ENCODE measurements around the gene CDC42BPA.

Gene CDC42BPA

DNA sequence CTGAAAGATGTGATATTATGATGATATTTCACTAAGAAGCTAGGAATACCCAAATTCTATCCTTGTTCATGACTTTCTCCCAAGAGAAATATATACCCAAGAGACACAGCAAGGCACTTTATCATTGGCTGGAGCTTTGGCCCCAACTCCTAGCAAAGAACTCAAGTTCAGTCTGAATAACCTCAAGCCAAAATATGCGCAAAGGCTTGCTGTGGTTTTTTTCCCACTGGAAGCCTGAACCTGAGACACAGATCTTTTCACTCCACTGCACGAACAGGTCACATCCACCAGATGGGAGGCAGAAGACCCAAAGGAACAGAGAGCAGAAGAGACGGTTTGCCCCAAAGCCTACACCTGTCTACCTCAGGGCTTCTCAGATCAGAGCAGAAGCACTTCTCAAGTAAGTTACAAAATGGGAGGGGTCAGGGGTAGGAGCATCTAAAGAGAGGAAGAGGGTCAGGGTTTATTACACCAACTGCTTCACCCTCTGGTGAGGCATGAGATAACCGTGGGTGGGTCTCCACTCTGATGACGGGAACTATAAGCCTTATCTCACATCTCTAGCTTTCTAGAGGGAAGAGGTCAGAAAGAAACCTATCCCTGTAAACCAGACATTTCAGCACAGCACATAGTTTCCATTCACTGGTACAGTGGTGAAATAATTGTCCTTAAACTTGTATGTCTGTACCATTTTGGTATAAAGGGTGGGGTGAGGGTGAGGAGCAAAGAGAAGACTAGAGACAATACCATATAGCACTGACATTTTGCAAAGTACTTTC is 17.1 kb upstream of the CDC42BPA start:
- H3K9me3 ChIP-seq (ENCODE audit: control insufficient read depth in 5 of 5, low read length in 5 of 5): peaks cover 0 to 6% (median 0%) of the 10 kb centered on the region in 5 donors
- H3K27me3 ChIP-seq (ENCODE audit: control insufficient read depth in 5 of 5, insufficient read depth in 4 of 5, low read length in 5 of 5): no peaks in the 10 kb centered on the region
- no peak overlapping the region for H3K27ac ChIP-seq (ENCODE audit: low read depth, low read length)
- no peaks in the 10 kb centered on the region for H3K36me3 ChIP-seq (ENCODE audit: control insufficient read depth in 5 of 5, insufficient read depth in 5 of 5, low read length in 5 of 5)
- no peak overlapping the region for H3K4me3 ChIP-seq (ENCODE audit: low read depth in 1 of 5, low read length in 5 of 5)
- H3K4me1 ChIP-seq (ENCODE audit: control insufficient read depth in 5 of 5, insufficient read depth in 5 of 5, low read length in 5 of 5): no peaks in the 10 kb centered on the region
- no peak overlapping the region for H3K9ac ChIP-seq (ENCODE audit: low read length in 5 of 5)

DNA sequence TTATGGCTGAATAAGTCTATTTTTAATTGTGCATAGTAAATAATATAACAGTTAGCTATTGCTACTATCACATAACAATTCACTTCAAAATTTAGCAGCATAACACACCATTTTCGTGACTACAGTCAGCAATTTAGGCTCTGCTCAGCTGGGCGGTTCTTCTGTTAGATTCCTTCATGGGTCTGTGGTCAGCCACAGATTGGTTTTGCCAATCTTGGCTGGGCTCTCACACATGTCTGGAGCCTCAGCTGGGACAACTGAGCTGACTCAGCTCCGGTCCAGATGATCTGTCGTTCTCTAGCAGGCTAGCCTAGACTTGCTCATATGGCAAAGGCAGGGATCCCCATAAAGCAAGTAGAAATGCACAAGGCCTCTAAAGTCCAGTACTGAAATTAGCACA is 15.1 kb upstream of the CDC42BPA start:
- Histone ChIP-seq H3K4me1 (ENCODE audit: control insufficient read depth in 5 of 5, insufficient read depth in 5 of 5, low read length in 5 of 5) (no peaks in the 10 kb centered on the region), H3K9me3 (ENCODE audit: control insufficient read depth in 5 of 5, low read length in 5 of 5) (peaks cover 0 to 6% (median 0%) of the 10 kb centered on the region in 5 donors), H3K27ac (ENCODE audit: low read depth, low read length) (no peak overlapping the region), H3K4me3 (ENCODE audit: low read depth in 1 of 5, low read length in 5 of 5) (no peak overlapping the region), H3K27me3 (ENCODE audit: control insufficient read depth in 5 of 5, insufficient read depth in 4 of 5, low read length in 5 of 5) (no peaks in the 10 kb centered on the region), H3K36me3 (ENCODE audit: control insufficient read depth in 5 of 5, insufficient read depth in 5 of 5, low read length in 5 of 5) (no peaks in the 10 kb centered on the region), H3K9ac (ENCODE audit: low read length in 5 of 5) (no peak overlapping the region)

DNA sequence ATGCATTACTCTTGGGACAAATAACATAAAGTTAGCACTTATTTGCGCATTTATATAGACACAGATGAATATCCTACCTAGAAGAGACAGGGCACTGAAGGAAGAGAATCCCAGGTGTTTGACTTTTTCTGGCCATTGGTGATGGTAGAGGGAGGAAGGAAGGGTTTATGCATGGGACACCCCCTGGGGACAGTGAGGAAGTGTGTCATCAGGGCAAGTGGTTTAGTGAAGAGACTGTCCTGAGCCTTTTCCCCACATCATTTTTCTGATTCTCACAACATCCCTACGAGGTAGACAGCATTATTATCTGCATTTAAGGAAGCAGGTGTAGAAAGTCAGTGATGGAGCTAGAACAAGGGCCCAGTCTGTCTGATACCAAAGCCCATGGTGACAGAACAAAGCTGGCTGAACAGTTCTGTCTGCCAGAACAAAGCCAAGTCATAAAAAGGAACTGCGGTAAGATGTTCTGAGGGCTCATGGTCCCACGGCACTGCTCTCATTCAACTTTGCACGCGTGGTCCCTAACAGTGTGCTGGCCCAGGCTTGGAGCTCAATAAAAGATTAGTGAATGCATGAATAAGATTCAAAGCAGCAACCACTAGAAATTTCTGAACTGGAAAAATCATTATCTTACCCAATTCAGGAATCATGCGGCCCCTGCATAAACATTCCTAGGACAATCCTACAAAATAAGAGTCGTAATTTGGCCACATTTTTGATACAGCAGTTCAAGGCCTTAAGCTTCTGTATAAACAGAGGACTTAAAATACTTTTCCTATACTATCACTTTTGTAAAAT is 12.2 kb upstream of the CDC42BPA start:
- Histone ChIP-seq H3K27me3 (ENCODE audit: control insufficient read depth in 5 of 5, insufficient read depth in 4 of 5, low read length in 5 of 5) (no peaks in the 10 kb centered on the region), H3K4me3 (ENCODE audit: low read depth in 1 of 5, low read length in 5 of 5) (no peak overlapping the region), H3K9me3 (ENCODE audit: control insufficient read depth in 5 of 5, low read length in 5 of 5) (peaks cover 0 to 6% (median 0%) of the 10 kb centered on the region in 5 donors), H3K27ac (ENCODE audit: low read depth, low read length) (no peak overlapping the region), H3K9ac (ENCODE audit: low read length in 5 of 5) (no peak overlapping the region), H3K36me3 (ENCODE audit: control insufficient read depth in 5 of 5, insufficient read depth in 5 of 5, low read length in 5 of 5) (no peaks in the 10 kb centered on the region), H3K4me1 (ENCODE audit: control insufficient read depth in 5 of 5, insufficient read depth in 5 of 5, low read length in 5 of 5) (no peaks in the 10 kb centered on the region)

- no peak overlapping the region for H3K4me3 ChIP-seq (ENCODE audit: low read depth in 1 of 5, low read length in 5 of 5)
- no peaks in the 10 kb centered on the region for H3K27me3 ChIP-seq (ENCODE audit: control insufficient read depth in 5 of 5, insufficient read depth in 4 of 5, low read length in 5 of 5)
- H3K27ac ChIP-seq (ENCODE audit: low read depth, low read length): no peak overlapping the region
- no peaks in the 10 kb centered on the region for H3K36me3 ChIP-seq (ENCODE audit: control insufficient read depth in 5 of 5, insufficient read depth in 5 of 5, low read length in 5 of 5)
- H3K9me3 ChIP-seq (ENCODE audit: control insufficient read depth in 5 of 5, low read length in 5 of 5): peaks cover 0 to 6% (median 4%) of the 10 kb centered on the region in 5 donors
- H3K4me1 ChIP-seq (ENCODE audit: control insufficient read depth in 5 of 5, insufficient read depth in 5 of 5, low read length in 5 of 5): no peaks in the 10 kb centered on the region
- H3K9ac ChIP-seq (ENCODE audit: low read length in 5 of 5): no peak overlapping the region
These were observed 10.2 kb upstream of the CDC42BPA start for GRCh38 chr1:227328405-227329019.

GRCh38 chr1:227325156-227325555 is 6.9 kb upstream of the CDC42BPA start:
- H3K4me3 ChIP-seq (ENCODE audit: low read depth in 1 of 5, low read length in 5 of 5): no peak overlapping the region
- H3K9ac ChIP-seq (ENCODE audit: low read length in 5 of 5): no peak overlapping the region
- no peaks in the 10 kb centered on the region for H3K27me3 ChIP-seq (ENCODE audit: control insufficient read depth in 5 of 5, insufficient read depth in 4 of 5, low read length in 5 of 5)
- H3K27ac ChIP-seq (ENCODE audit: low read depth, low read length): no peak overlapping the region
- H3K36me3 ChIP-seq (ENCODE audit: control insufficient read depth in 5 of 5, insufficient read depth in 5 of 5, low read length in 5 of 5): no peaks in the 10 kb centered on the region
- H3K4me1 ChIP-seq (ENCODE audit: control insufficient read depth in 5 of 5, insufficient read depth in 5 of 5, low read length in 5 of 5): no peaks in the 10 kb centered on the region
- H3K9me3 ChIP-seq (ENCODE audit: control insufficient read depth in 5 of 5, low read length in 5 of 5): peaks cover 0 to 6% (median 3%) of the 10 kb centered on the region in 5 donors

DNA sequence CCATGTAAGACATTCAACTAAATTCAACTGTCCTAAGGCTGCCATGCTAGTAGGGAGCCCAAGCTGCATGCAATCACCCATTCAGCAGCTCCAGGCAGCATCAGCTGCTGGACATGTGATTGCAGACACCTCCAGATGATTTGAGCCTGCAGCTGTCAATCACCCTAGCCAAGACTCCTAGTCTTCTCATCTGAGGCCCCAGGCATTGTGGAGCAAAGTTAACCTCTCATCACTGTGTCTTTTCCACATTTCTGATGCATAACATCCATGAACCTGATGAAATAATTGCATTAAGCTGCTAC is 5.6 kb upstream of the CDC42BPA start:
- no peak overlapping the region for H3K4me3 ChIP-seq (ENCODE audit: low read depth in 1 of 5, low read length in 5 of 5)
- H3K4me1 ChIP-seq (ENCODE audit: control insufficient read depth in 5 of 5, insufficient read depth in 5 of 5, low read length in 5 of 5): peaks cover 0 to 6% (median 5%) of the 10 kb centered on the region in 5 donors
- H3K9ac ChIP-seq (ENCODE audit: low read length in 5 of 5): no peak overlapping the region
- no peaks in the 10 kb centered on the region for H3K36me3 ChIP-seq (ENCODE audit: control insufficient read depth in 5 of 5, insufficient read depth in 5 of 5, low read length in 5 of 5)
- H3K9me3 ChIP-seq (ENCODE audit: control insufficient read depth in 5 of 5, low read length in 5 of 5): peaks cover 0 to 6% (median 3%) of the 10 kb centered on the region in 5 donors
- no peak overlapping the region for H3K27ac ChIP-seq (ENCODE audit: low read depth, low read length)
- no peaks in the 10 kb centered on the region for H3K27me3 ChIP-seq (ENCODE audit: control insufficient read depth in 5 of 5, insufficient read depth in 4 of 5, low read length in 5 of 5)

- Histone ChIP-seq H3K9me3 (ENCODE audit: control insufficient read depth in 5 of 5, low read length in 5 of 5) (peaks cover 0 to 6% (median 3%) of the 10 kb centered on the region in 5 donors), H3K27ac (ENCODE audit: low read depth, low read length) (no peak overlapping the region), H3K4me1 (ENCODE audit: control insufficient read depth in 5 of 5, insufficient read depth in 5 of 5, low read length in 5 of 5) (peaks cover 0 to 9% (median 7%) of the 10 kb centered on the region in 5 donors), H3K4me3 (ENCODE audit: low read depth in 1 of 5, low read length in 5 of 5) (no peak overlapping the region), H3K9ac (ENCODE audit: low read length in 5 of 5) (no peak overlapping the region), H3K27me3 (ENCODE audit: control insufficient read depth in 5 of 5, insufficient read depth in 4 of 5, low read length in 5 of 5) (no peaks in the 10 kb centered on the region), H3K36me3 (ENCODE audit: control insufficient read depth in 5 of 5, insufficient read depth in 5 of 5, low read length in 5 of 5) (no peaks in the 10 kb centered on the region)
These were observed 5.1 kb upstream of the CDC42BPA start for GRCh38 chr1:227323171-227323966.

GRCh38 chr1:227322376-227322775 is 4.1 kb upstream of the CDC42BPA start:
- peaks cover 0 to 11% (median 9%) of the 10 kb centered on the region in 5 donors for H3K4me1 ChIP-seq (ENCODE audit: control insufficient read depth in 5 of 5, insufficient read depth in 5 of 5, low read length in 5 of 5)

GRCh38 chr1:227321035-227321434 is 2.7 kb upstream of the CDC42BPA start:
- Histone ChIP-seq H3K36me3 (ENCODE audit: control insufficient read depth in 5 of 5, insufficient read depth in 5 of 5, low read length in 5 of 5) (no peaks in the 10 kb centered on the region), H3K9ac (ENCODE audit: low read length in 5 of 5) (no peak overlapping the region), H3K27ac (ENCODE audit: low read depth, low read length) (no peak overlapping the region), H3K27me3 (ENCODE audit: control insufficient read depth in 5 of 5, insufficient read depth in 4 of 5, low read length in 5 of 5) (no peaks in the 10 kb centered on the region), H3K9me3 (ENCODE audit: control insufficient read depth in 5 of 5, low read length in 5 of 5) (peaks cover 0 to 6% (median 3%) of the 10 kb centered on the region in 5 donors), H3K4me1 (ENCODE audit: control insufficient read depth in 5 of 5, insufficient read depth in 5 of 5, low read length in 5 of 5) (peaks cover 0 to 23% (median 19%) of the 10 kb centered on the region in 5 donors), H3K4me3 (ENCODE audit: low read depth in 1 of 5, low read length in 5 of 5) (no peak overlapping the region)

More at GRCh38 chr1:227322376-227322775, 4.1 kb upstream of the CDC42BPA start:
- no peak overlapping the region for H3K4me3 ChIP-seq (ENCODE audit: low read depth in 1 of 5, low read length in 5 of 5)
- no peak overlapping the region for H3K9ac ChIP-seq (ENCODE audit: low read length in 5 of 5)
- H3K27me3 ChIP-seq (ENCODE audit: control insufficient read depth in 5 of 5, insufficient read depth in 4 of 5, low read length in 5 of 5): no peaks in the 10 kb centered on the region
- no peaks in the 10 kb centered on the region for H3K36me3 ChIP-seq (ENCODE audit: control insufficient read depth in 5 of 5, insufficient read depth in 5 of 5, low read length in 5 of 5)
- H3K9me3 ChIP-seq (ENCODE audit: control insufficient read depth in 5 of 5, low read length in 5 of 5): peaks cover 0 to 6% (median 3%) of the 10 kb centered on the region in 5 donors
- H3K27ac ChIP-seq (ENCODE audit: low read depth, low read length): no peak overlapping the region

Data from subcutaneous abdominal adipose tissue (tissue), 5 donors.